Measurements from ENCODE around the gene CCNC. TPM values are rescaled to one million over a fixed set of nuclear protein-coding genes. Genes with fewer than 3 reads are reported as not detected.

Gene CCNC, protein sequence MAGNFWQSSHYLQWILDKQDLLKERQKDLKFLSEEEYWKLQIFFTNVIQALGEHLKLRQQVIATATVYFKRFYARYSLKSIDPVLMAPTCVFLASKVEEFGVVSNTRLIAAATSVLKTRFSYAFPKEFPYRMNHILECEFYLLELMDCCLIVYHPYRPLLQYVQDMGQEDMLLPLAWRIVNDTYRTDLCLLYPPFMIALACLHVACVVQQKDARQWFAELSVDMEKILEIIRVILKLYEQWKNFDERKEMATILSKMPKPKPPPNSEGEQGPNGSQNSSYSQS
- total RNA-seq, result 51.3 and 54.0 TPM in 2 replicates

DNA sequence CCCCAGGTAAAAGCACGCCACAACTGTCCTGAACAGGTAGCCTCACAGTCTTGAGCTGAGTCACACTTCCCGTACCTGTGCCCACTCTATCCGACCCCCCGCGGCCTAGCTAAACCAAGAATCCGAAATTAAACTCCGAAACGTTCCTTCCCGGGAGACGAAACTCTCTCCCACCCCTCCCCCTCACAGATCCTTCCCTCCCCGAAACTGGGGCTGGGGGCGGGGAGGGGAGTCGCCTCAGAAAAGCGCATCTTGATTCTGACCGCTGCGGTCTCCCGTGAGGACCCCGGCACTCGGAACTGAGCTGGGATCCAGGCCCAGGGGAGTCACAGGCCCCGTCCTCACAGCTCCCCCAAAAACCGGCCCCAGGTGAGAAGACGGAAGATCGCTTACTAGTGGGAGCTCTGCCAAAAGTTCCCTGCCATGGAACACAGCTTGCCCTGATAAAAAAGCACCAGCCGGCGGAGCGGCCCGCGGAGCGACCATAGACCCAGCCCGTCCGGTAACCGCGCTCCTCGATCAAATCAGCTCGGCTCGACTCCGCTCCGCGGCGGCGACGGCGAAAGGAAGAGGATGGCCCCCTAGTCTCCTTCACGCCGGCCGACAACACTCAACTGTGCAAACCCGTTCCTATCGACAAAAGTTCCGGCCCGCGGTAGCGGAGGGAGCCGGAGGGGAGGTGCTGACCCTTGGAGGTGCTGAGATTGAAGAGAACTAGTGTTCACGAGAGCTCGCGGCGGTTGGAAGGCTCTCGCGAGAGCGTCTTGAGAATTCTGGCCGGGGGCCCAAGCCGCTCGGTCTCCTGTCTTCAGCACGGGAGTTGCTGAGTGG, at the start of gene CCNC:
Gene CCNC, minus strand, starts transcription at position 558 of the 831 bp plus-strand sequence. Its CDS starts 133 bp downstream, at position 425.
- Mint-ChIP-seq H3K9me3 (no peaks in the 10 kb centered on the region), H3K36me3 (ENCODE audit: low read depth) (peaks cover 6% of the 10 kb centered on the region), H3K27me3 (ENCODE audit: insufficient read depth) (no peaks in the 10 kb centered on the region), H3K4me1 (ENCODE audit: low read depth) (peaks cover 37% of the 10 kb centered on the region), H3K27ac (peak within 1 kb of the TSS; percentile 95), H3K4me3 (peak within 1 kb of the TSS; percentile 99)
- peak; percentile 85 for DNase-seq (ENCODE audit: low spot score)
- intact Hi-C loops (cut with micrococcal nuclease), result loop anchor here (1.0 to 5.0 kb wide), 6 partner anchors 42 to 1312 kb away; partner anchors contain the start of genes ASCC3, FBXL4, PNISR and USP45

DNA sequence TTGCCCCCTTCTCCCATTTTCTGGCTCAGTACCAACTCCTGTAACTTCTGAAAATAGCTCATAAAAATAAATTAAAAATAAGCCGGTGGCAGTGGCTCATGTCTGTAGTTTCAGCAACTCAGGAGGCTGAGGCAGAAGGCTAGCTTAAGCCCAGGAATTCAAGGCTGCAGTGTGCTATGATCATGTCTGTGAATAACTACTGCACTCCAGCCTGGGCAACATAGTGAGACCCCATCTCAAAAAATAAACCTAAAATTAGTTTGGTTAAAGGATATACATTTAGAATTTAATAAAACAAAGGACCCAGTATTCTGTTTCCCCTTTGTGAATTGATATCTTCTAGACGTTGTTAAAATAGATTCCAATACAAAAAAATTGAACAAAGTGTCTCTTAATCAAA, 48.7 kb upstream of the CCNC start:
- Mint-ChIP-seq H3K4me3 (no peak overlapping the region), H3K4me1 (ENCODE audit: low read depth) (no peaks in the 10 kb centered on the region), H3K36me3 (ENCODE audit: low read depth) (no peaks in the 10 kb centered on the region), H3K27ac (no peak overlapping the region), H3K27me3 (ENCODE audit: insufficient read depth) (peaks cover 69% of the 10 kb centered on the region), H3K9me3 (peaks cover 4% of the 10 kb centered on the region)
- DNase-seq (ENCODE audit: low spot score), result no peak
- intact Hi-C loops (cut with micrococcal nuclease), result no loop called here

DNA sequence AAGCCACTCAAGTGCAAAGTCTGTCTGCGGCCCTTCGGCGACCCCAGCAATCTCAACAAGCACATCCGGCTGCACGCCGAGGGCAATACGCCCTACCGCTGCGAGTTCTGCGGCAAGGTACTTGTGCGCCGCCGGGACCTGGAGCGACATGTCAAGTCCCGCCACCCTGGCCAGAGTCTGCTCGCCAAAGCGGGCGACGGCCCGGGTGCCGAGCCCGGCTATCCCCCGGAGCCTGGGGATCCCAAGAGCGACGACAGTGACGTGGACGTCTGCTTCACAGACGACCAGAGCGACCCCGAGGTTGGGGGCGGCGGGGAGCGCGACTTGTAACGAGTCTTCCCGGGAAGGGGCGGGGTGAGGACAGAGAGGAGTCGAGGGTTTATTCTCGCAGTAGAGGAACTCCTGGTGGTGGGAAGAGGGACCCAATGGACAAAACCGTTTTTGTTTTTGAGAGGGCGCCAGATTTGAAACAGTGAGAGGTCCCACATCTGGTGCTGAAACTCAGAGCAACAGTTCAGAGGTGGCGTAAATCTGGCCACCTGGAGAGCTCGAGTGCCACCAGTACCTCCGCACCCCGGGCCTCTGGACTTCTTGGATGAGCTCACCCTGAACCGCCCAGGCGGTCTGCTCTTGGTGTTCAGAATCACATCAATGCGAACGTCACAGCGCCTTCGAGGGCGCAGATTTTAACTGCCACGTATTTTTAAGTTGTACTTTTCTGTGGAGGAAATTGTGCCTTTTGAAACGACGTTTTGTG, 46.1 kb upstream of the CCNC start:
- Mint-ChIP-seq H3K4me1 (ENCODE audit: low read depth) (peaks cover 23% of the 10 kb centered on the region), H3K9me3 (peaks cover 13% of the 10 kb centered on the region), H3K27ac (peak overlapping the region; percentile 34), H3K27me3 (ENCODE audit: insufficient read depth) (peaks cover 63% of the 10 kb centered on the region), H3K36me3 (ENCODE audit: low read depth) (peaks cover 2% of the 10 kb centered on the region), H3K4me3 (peak overlapping the region; percentile 37)
- intact Hi-C loops (cut with micrococcal nuclease), result loop anchor here (1.0 to 5.0 kb wide), 3 partner anchors 9 to 1783 kb away; no protein-coding TSS in a partner anchor
- no peak for DNase-seq (ENCODE audit: low spot score)

DNA sequence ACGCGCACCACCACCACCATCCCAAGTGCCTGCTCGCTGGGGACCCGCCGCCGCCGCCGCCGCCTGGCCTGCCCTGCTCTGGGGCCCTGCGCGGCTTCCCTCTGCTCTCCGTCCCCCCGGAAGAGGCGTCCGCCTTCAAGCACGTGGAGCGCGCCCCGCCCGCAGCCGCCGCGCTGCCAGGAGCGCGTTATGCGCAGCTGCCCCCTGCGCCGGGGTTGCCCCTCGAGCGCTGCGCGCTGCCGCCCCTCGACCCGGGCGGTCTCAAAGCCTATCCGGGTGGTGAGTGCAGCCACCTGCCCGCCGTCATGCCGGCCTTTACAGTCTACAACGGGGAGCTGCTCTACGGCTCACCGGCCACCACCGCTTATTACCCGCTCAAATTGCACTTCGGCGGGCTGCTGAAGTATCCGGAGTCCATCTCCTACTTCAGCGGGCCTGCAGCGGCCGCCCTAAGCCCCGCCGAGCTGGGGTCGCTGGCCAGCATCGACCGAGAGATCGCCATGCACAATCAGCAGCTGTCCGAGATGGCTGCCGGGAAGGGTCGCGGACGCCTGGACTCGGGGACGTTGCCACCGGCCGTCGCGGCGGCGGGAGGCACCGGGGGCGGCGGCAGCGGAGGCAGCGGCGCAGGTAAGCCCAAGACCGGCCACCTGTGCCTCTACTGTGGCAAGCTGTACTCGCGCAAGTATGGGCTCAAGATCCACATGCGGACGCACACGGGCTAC, 45.4 kb upstream of the CCNC start:
- DNase-seq (ENCODE audit: low spot score), result no peak
- intact Hi-C loops (cut with micrococcal nuclease), result loop anchor here (1.0 to 5.0 kb wide), 3 partner anchors 9 to 1783 kb away; no protein-coding TSS in a partner anchor
- Mint-ChIP-seq H3K27ac (no peak overlapping the region), H3K9me3 (peaks cover 13% of the 10 kb centered on the region), H3K4me1 (ENCODE audit: low read depth) (peaks cover 28% of the 10 kb centered on the region), H3K27me3 (ENCODE audit: insufficient read depth) (peaks cover 68% of the 10 kb centered on the region), H3K4me3 (peak overlapping the region; percentile 37), H3K36me3 (ENCODE audit: low read depth) (peaks cover 6% of the 10 kb centered on the region)

DNA sequence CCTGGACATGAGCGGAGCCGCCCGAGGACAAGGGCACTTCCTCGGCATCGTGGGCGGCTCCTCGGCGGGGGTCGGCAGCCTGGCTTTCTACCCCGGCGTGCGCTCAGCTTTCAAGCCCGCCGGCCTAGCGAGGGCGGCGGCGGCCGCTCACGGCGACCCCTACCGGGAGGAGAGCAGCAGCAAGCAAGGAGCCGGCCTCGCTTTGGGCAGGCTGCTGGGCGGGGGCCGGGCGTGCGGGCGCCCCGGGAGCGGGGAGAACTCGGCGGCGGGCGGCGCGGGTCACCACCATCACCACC, 44.9 kb upstream of the CCNC start:
- no peak for DNase-seq (ENCODE audit: low spot score)
- peaks cover 30% of the 10 kb centered on the region for H3K4me1 Mint-ChIP-seq (ENCODE audit: low read depth)
- H3K4me3 Mint-ChIP-seq, result no peak overlapping the region
- intact Hi-C loops (cut with micrococcal nuclease), result loop anchor here (5.0 kb wide), 2 partner anchors 146 to 1784 kb away; no protein-coding TSS in a partner anchor
- peaks cover 16% of the 10 kb centered on the region for H3K9me3 Mint-ChIP-seq
- H3K27me3 Mint-ChIP-seq (ENCODE audit: insufficient read depth), result peaks cover 70% of the 10 kb centered on the region
- H3K27ac Mint-ChIP-seq, result no peak overlapping the region
- H3K36me3 Mint-ChIP-seq (ENCODE audit: low read depth), result peaks cover 8% of the 10 kb centered on the region

DNA sequence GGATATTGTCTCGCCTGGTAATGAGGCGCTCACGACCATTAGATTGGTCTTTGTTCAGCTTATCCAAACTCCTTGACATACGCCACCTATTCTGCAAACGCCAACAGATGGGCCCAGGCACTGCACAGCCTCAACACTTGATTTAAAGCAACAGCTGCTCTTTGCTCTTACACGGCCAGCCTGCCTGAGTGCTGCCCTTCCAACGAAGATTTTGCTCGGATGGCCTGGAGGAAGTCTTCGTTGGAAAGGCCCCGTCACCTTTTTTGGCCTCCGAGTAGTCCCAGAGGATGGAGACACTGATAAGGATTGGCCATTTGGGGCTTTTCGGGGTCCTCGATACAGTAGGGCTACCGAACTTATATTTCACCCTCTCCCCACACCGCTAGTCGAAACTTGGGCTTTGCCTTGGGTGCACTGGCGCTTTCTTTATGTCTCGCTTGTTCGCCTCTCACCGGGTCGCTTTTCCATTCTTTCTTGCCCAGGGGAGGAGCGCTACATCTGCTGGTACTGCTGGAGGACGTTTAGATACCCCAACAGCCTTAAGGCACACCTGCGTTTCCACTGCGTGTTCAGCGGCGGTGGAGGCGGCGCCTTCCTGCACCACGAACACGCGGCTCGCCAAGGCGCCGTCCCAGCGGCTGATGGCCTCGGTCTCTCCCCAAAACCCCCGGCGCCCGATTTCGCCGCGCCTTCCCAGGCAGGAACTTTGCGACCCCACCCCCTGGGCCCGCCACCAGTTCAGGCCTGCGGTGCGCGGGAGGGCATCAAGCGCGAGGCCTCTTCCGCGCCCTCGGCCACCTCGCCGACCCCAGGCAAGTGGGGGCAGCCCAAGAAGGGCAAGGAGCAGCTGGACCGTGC, 44.3 kb upstream of the CCNC start:
- DNase-seq (ENCODE audit: low spot score), result no peak
- Mint-ChIP-seq H3K9me3 (peaks cover 16% of the 10 kb centered on the region), H3K27ac (no peak overlapping the region), H3K4me3 (no peak overlapping the region), H3K27me3 (ENCODE audit: insufficient read depth) (peaks cover 71% of the 10 kb centered on the region), H3K36me3 (ENCODE audit: low read depth) (peaks cover 8% of the 10 kb centered on the region), H3K4me1 (ENCODE audit: low read depth) (peaks cover 30% of the 10 kb centered on the region)
- intact Hi-C loops (cut with micrococcal nuclease), result loop anchor here (5.0 kb wide), 2 partner anchors 145 to 1785 kb away; no protein-coding TSS in a partner anchor

DNA sequence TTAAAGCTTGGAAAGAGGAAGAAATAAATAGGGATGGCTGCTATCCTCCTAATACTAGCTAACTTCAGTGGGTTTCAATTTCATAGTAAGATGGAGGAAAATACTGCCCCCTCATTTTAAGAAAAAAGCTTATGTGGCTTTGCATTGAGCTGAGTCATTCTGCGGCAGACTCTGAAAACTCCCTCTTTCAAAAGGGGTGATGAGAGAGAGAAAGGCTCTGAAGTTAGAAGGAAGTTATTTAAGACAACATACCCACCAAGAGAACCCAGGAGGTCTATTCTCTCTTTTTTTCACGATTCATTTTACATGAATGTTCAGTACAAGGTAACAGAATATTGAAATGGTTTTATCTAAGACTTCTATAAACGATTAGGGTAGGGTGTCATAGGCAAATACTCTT, 42.7 kb upstream of the CCNC start:
- no peak for DNase-seq (ENCODE audit: low spot score)
- Mint-ChIP-seq H3K9me3 (peaks cover 16% of the 10 kb centered on the region), H3K27ac (peak overlapping the region; percentile 10)

DNA sequence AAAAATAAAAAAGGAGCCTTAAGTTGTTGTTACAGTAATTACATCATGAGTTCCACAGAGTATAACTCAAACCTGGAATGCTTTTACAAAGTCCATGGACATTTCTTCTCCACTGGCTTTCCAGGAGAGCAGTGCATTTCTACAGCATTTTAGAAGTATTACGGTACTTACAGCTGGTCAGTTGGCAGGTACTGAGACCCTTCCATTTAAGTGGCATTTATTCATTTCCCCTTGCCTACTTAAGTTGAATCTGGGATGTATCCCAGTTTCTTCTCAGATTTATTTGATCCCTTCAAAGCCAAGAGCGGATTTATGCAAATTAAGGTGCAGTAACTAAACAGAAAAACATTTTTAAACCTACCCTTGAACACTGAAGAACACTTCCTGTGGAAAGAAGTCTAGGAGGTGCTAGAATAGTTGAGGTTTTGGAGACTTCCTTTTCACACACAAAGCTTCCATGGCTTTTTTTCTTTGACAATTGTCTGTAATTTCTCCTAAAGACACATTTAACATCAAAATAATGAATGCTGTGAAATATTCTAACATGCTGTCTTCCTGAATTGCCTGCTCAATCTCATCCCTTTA, 41.5 kb upstream of the CCNC start:
- intact Hi-C loops (cut with micrococcal nuclease), result loop anchor here (1.0 to 5.0 kb wide), 7 partner anchors 21 to 1787 kb away; partner anchors contain the start of gene CCNC
- H3K27me3 Mint-ChIP-seq (ENCODE audit: insufficient read depth), result peaks cover 65% of the 10 kb centered on the region
- DNase-seq (ENCODE audit: low spot score), result no peak
- peaks cover 39% of the 10 kb centered on the region for H3K4me1 Mint-ChIP-seq (ENCODE audit: low read depth)
- peaks cover 8% of the 10 kb centered on the region for H3K36me3 Mint-ChIP-seq (ENCODE audit: low read depth)
- H3K4me3 Mint-ChIP-seq, result peak overlapping the region; percentile 48
- H3K27ac Mint-ChIP-seq, result peak overlapping the region; percentile 66
- H3K9me3 Mint-ChIP-seq, result peaks cover 16% of the 10 kb centered on the region

More for the DNA sequence above, 42.7 kb upstream of the CCNC start:
- intact Hi-C loops (cut with micrococcal nuclease), result loop anchor here (2.0 to 5.0 kb wide), 6 partner anchors 22 to 1786 kb away; partner anchors contain the start of gene CCNC
- Mint-ChIP-seq H3K36me3 (ENCODE audit: low read depth) (peaks cover 8% of the 10 kb centered on the region), H3K27me3 (ENCODE audit: insufficient read depth) (peaks cover 67% of the 10 kb centered on the region), H3K4me1 (ENCODE audit: low read depth) (peaks cover 33% of the 10 kb centered on the region), H3K4me3 (peak overlapping the region; percentile 9)

DNA sequence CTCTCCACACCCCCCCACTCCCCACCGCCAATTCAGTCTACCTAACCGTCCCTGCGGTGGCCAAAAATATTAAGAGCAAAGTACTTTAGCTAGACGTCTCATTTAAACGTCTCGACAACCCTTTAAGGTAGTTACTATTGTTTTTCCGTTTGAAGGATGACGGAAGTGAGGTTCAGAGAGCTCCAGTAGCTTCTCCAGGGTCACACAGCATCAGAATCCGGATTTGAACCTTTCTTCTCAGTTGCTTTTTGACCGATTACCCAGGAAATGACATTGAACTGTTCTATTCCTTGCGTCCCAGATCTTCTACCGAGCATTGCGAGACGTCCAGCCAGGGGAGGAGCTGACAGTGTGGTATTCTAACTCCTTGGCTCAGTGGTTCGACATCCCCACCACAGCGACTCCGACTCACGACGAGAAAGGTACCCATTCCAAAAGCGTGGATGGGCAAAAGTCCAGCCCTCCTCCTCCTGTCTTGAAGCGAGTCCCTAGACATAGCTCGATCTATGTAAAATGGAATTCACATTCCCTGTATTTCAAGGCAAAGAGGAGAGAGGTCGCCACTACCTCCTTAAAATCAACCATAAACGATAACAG, 40.5 kb upstream of the CCNC start:
- DNase-seq (ENCODE audit: low spot score), result no peak
- peaks cover 67% of the 10 kb centered on the region for H3K27me3 Mint-ChIP-seq (ENCODE audit: insufficient read depth)

DNA sequence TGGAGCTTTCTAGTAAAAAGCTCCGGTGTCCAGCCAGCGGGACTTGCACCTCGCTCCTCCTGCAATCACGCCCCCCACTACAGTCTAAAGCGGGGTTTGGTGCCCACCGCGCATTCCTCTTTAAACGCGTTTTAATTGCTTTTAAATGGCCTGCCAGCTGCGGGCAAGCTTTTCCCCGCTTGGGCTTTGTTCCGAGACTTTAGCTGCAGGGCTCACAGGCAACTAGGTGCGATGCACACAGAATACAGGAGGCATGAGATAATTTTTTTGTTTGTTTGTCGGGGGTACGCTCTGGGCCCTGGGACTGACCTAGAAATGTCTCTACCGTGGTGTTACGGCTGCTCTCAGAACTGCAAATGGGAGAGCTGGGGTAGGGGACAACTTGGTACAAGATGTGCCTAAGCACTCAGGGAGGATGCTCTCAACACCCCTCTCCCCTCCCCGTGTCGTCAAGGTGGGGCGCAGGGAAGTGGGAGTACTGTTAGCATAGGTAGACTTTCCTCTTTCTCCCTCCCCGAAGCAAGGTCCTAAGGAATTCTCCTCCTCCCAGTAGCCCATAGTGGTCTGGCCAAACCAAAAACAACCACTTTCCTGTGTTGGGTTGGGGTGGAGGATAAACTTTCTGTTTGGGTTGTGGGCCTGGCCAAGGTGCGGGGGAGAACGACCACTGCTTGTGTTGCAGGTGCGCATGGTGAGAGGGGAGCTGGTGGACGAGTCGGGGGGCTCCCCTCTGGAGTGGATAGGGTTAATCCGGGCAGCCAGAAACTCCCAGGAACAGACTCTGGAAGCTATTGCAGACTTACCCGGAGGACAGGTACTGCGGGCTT, 39.8 kb upstream of the CCNC start:
- H3K4me3 Mint-ChIP-seq, result no peak overlapping the region
- H3K36me3 Mint-ChIP-seq (ENCODE audit: low read depth), result peaks cover 8% of the 10 kb centered on the region
- no peak for DNase-seq (ENCODE audit: low spot score)
- intact Hi-C loops (cut with micrococcal nuclease), result no loop called here
- peaks cover 54% of the 10 kb centered on the region for H3K4me1 Mint-ChIP-seq (ENCODE audit: low read depth)
- H3K27ac Mint-ChIP-seq, result peak overlapping the region; percentile 58
- peaks cover 16% of the 10 kb centered on the region for H3K9me3 Mint-ChIP-seq
- peaks cover 74% of the 10 kb centered on the region for H3K27me3 Mint-ChIP-seq (ENCODE audit: insufficient read depth)

More for the DNA sequence above, 40.5 kb upstream of the CCNC start:
- Mint-ChIP-seq H3K9me3 (peaks cover 16% of the 10 kb centered on the region), H3K4me1 (ENCODE audit: low read depth) (peaks cover 49% of the 10 kb centered on the region), H3K4me3 (no peak overlapping the region), H3K36me3 (ENCODE audit: low read depth) (peaks cover 8% of the 10 kb centered on the region), H3K27ac (peak overlapping the region; percentile 40)
- intact Hi-C loops (cut with micrococcal nuclease), result loop anchor here (1.0 kb wide), 1 partner anchor 854 kb away; no protein-coding TSS in a partner anchor
